HG03280 (cell line): ENCODE results near the gene RPL27A.

ENCODE experiments used
- ATAC-seq: cut with Tn5 transposase; IDR thresholded peaks from one replicate; pipeline ENCODE4 v1.9.1; 2021; ENCODE audit warnings: mild to moderate bottlenecking, moderate library complexity; ENCODE audit not compliant: unreplicated experiment

Gene RPL27A

GRCh38 chr11:8720352-8720751, 37.8 kb downstream of the RPL27A start:
- no peak for ATAC-seq

DNA sequence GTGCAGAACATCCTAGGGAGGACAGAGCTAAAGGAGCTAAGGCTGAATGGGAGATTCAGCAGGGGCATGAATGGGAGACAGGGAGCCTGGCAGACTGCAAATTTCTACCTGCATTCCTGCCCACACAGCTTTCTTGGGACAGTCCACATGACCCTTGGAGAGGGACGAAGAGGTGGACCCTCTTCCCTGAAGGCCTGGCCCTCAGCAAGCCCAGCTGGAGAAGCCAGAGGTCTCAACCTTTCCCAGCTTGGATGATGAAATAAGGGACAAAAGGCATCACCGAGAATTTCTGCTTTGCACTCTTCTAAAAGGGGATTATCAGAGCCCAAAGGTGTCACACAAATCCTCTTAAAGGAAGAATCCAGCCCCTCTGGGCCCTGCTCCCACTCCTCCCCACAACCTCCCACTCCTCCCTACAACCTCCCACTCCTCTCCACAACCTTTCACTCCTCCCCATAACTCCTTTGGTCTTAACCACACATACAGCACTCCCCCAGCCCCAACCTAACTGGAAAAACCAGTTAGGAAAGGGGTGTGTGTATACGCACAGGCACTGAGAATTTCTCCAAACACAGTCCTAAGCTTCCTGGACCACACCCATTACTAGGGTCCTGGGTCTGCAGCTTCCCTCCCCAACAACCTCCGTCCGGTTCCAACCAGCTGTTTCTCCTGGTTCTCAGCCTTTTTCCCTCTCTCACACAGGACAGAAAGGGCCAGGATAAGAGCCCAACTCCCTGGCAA, 38.4 kb downstream of the RPL27A start:
- no peak for ATAC-seq

DNA sequence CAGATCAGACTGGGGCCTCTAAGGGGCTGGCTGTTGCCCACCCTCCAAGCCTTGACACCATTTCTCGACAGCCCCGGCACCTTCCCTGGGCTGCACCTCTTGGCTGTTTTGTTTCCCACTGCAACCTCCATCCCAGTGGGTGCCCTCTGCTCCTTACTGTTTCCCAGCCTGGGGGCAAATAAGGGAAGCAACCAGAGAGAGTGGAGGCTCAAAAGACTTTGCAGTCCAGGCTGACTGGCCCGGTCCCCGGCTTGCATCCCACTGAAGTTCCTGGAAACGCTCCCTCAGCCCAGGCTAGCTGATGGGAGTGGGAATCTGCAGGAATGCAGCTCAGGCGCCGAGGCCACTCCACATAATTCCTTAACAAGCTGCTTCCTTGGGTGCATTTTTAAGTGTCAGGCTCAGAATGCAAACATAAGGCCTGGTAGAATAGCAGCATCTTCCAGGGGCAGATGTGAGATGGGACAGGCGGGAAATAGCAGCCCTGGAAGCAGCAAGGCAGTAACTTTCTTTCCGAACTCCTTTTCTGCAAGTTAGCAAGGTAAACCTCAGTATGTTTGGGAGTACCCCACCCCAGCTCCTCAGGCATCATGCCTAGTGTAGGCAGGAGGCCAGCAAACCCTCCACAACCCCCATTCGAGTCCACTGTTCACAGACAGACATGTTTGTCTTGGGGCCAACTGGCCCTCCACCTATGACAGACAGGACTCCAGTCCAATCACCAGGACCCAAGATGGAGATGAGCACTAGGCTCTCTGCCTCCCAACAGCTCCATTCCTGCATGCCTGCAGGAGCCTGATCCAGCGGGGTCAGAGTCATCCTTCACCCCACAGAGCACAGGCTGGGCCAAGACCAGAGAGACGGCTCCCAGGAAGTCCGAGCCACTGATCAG, 39.3 kb downstream of the RPL27A start:
- ATAC-seq = no peak

- ATAC-seq = no peak
These were observed 40.2 kb downstream of the RPL27A start for GRCh38 chr11:8722809-8723208.

- ATAC-seq = no peak
These were observed 41.1 kb downstream of the RPL27A start for GRCh38 chr11:8723711-8724110.

GRCh38 chr11:8724682-8725081, 42.1 kb downstream of the RPL27A start:
- ATAC-seq = no peak

- no peak for ATAC-seq
These were observed 43.8 kb downstream of the RPL27A start for GRCh38 chr11:8726395-8726794.

GRCh38 chr11:8728563-8728962, 46.0 kb downstream of the RPL27A start:
- ATAC-seq = no peak

- ATAC-seq = no peak
These were observed 46.5 kb downstream of the RPL27A start for GRCh38 chr11:8729067-8729466.

- ATAC-seq = no peak
These were observed 47.5 kb downstream of the RPL27A start for GRCh38 chr11:8729837-8730696.

GRCh38 chr11:8730697-8731020, 48.1 kb downstream of the RPL27A start:
- no peak for ATAC-seq

GRCh38 chr11:8731647-8732323, 49.2 kb downstream of the RPL27A start:
- ATAC-seq = no peak

GRCh38 chr11:8732324-8732670, 49.7 kb downstream of the RPL27A start:
- ATAC-seq = peak; percentile 65

DNA sequence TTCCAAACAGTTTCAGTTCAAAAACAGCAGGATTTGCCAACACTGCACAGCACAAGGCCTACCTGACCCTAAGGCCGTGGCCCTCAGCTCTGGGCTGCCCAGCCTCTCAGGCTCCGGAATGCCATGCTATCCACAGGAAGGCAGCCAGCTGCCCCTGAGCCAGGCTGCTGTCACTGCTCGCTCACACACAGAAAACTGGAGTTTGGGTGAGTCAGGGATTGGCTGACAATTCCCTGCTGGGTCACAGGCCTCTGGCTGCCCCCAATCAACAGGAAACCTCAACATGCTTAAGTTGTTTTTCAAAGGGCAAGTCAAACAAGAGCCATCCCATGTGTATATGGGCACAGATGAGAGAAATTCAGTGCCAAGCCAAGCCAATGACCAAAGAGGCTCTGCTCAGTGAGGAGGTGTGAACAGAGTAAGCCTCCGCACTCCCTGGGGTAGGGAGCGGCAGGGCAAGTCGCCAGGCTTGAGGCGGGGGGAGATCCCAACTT, 50.2 kb downstream of the RPL27A start:
- ATAC-seq = no peak

DNA sequence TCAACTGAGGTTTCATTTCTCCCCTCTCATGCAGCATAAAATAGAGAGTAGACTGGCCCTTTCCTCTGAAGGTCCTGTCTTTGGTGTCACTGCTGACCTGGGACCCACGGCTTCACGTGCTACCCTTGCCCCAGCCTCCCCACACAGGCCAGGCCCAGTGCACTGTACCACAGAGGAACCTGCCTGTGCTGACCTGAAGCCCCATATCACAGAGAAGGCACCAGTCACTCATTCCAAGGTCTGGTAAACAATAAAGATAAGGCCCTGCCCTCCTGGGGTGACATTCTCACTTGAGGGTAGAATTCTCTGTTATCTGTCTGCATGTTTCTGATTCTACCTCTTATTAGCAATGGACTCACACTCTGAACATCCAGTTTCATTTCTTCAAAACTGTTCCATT, 51.3 kb downstream of the RPL27A start:
- no peak for ATAC-seq

GRCh38 chr11:8735094-8735493, 52.5 kb downstream of the RPL27A start:
- no peak for ATAC-seq

DNA sequence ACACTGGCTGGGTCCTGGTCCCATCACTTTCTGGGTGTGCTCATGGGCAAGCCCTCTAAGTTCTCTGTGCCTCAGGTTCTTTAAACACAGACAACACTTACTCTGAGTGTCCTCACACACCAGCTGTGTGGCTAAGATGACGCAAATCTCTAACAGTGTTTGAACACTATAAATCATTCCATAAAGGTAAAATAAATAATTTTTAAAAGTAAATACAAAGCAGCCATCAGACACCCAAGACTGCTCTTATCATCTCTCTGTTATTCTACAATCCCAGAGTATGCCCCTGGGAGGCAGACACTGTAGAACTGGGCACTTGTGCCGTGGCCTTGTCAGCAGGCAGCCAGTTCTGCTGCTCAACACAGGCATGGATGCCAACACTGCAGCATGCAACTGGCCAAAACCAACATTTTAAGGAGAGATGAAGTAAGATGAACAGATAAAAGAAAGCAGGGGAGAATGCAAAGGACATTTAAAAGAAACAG, 56.8 kb downstream of the RPL27A start:
- no peak for ATAC-seq
